Ectodermal cell (in vitro differentiated cells): Measurements from ENCODE around the gene ATP6V1F.

Experiments used
- H3K27ac ChIP-seq: 2 replicates; pipeline ENCODE4 v1.7.0; 2013; ENCODE audit warnings: mild to moderate bottlenecking, low read depth, low read length; ENCODE audit not compliant: insufficient read depth, poor library complexity, severe bottlenecking
- H3K27me3 ChIP-seq: 2 replicates; pipeline ENCODE4 v1.7.0; 2013; ENCODE audit warnings: mild to moderate bottlenecking, low read length; ENCODE audit not compliant: insufficient read depth, control insufficient read depth, poor library complexity, severe bottlenecking
- H3K36me3 ChIP-seq: one replicate; pipeline ENCODE4 v1.7.0; 2013; ENCODE audit warnings: low read length; ENCODE audit not compliant: control insufficient read depth, insufficient read depth
- H3K4me1 ChIP-seq: one replicate; pipeline ENCODE4 v1.7.0; 2013; ENCODE audit warnings: low read length; ENCODE audit not compliant: control insufficient read depth, insufficient read depth
- H3K4me3 ChIP-seq: 2 replicates; pipeline ENCODE4 v1.7.0; 2013; ENCODE audit warnings: low read depth, low read length, control low read depth; ENCODE audit not compliant: insufficient read depth
- H3K9me3 ChIP-seq: 2 replicates; pipeline ENCODE4 v1.7.0; 2013; ENCODE audit warnings: mild to moderate bottlenecking, low read length, moderate library complexity; ENCODE audit not compliant: control insufficient read depth
- WGBS, 2 experiments: methylation state at CpG; one replicate each; pipeline ENCODE4 v1.1.7; 2013; ENCODE audit warnings: missing lambda C conversion rate in 2 of 2; 5-methylcytosine and 5-hydroxymethylcytosine counted together

Gene ATP6V1F

DNA sequence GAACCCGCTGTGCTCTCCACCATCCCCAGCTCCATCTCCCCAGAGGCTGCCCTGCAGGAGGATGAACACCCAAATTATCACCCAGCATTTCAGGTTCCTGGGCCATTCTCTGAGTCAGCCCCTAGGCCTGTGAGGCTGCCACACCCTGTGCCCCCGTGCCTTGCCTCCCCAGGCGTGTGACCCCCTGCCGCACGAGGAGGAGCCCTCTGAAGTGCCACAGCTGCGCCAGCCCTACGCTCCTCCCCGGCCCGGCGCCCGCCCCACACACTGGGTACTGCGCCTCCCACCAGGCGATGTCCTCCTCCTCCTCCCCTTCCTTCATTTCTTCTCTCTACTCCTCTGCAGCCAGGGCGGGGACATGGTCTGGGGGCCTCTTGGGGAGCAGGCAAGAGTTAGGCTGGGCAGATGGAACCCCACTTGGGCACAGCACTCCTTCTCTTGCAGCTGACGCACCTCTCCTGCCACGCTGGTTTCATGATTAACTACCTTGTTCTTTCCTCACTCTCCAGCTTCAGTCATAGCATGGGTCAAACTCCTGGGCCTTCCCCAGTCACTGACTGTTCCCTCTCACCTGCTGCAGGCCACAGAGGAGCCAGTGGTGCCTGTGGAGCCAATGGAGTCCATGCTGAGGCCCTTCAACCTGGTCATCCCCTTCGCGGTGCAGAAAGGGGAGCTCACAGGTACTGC, 12.7 kb upstream of the ATP6V1F start:
- no peak overlapping the region for H3K27ac ChIP-seq
- 92 to 97% methylated on average over 18 of the region's 18 CpGs for WGBS, 2 experiments
- no peaks in the 10 kb centered on the region for H3K4me1 ChIP-seq
- no peak overlapping the region for H3K4me3 ChIP-seq
- no peaks in the 10 kb centered on the region for H3K9me3 ChIP-seq
- no peaks in the 10 kb centered on the region for H3K27me3 ChIP-seq
- peaks cover 18% of the 10 kb centered on the region for H3K36me3 ChIP-seq

GRCh38 chr7:128852537-128853254, 10.0 kb upstream of the ATP6V1F start:
- Histone ChIP-seq H3K36me3 (peaks cover 18% of the 10 kb centered on the region), H3K27ac (no peak overlapping the region), H3K27me3 (no peaks in the 10 kb centered on the region), H3K4me3 (no peak overlapping the region), H3K4me1 (no peaks in the 10 kb centered on the region), H3K9me3 (no peaks in the 10 kb centered on the region)
- 96% methylated on average over 28 of the region's 28 CpGs for WGBS, 2 experiments

DNA sequence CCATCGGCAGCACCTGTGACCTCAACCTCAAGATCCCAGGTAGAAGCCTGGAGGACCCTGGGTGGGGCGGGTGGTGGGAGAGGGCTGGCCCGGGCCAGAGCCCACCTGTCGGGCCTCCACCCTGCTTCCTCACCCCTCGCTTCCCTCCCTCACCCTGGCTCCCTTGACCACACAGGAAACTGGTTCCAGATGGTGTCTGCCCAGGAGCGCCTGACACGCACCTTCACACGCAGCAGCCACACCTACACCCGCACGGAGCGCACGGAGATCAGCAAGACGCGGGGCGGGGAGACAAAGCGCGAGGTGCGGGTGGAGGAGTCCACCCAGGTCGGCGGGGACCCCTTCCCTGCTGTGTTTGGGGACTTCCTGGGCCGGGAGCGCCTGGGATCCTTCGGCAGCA, 8.9 kb upstream of the ATP6V1F start:
- 95 to 97% methylated on average over 23 of the region's 23 CpGs for WGBS, 2 experiments
- H3K27me3 ChIP-seq, result no peaks in the 10 kb centered on the region
- H3K4me3 ChIP-seq, result no peak overlapping the region
- no peaks in the 10 kb centered on the region for H3K9me3 ChIP-seq
- no peaks in the 10 kb centered on the region for H3K4me1 ChIP-seq
- peaks cover 18% of the 10 kb centered on the region for H3K36me3 ChIP-seq
- H3K27ac ChIP-seq, result no peak overlapping the region

DNA sequence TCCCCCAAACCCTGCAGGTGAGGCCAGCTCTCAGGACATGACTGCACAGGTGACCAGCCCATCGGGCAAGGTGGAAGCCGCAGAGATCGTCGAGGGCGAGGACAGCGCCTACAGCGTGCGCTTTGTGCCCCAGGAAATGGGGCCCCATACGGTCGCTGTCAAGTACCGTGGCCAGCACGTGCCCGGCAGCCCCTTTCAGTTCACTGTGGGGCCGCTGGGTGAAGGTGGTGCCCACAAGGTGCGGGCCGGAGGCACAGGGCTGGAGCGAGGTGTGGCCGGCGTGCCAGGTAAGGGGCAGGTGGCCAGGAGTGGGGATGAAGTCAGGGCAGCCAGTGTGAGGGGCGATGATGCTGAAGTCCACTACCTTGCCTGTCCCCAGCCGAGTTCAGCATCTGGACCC, 8.3 kb upstream of the ATP6V1F start:
- 95% methylated on average over 21 of the region's 21 CpGs for WGBS, 2 experiments
- no peak overlapping the region for H3K27ac ChIP-seq
- H3K36me3 ChIP-seq, result peaks cover 18% of the 10 kb centered on the region

DNA sequence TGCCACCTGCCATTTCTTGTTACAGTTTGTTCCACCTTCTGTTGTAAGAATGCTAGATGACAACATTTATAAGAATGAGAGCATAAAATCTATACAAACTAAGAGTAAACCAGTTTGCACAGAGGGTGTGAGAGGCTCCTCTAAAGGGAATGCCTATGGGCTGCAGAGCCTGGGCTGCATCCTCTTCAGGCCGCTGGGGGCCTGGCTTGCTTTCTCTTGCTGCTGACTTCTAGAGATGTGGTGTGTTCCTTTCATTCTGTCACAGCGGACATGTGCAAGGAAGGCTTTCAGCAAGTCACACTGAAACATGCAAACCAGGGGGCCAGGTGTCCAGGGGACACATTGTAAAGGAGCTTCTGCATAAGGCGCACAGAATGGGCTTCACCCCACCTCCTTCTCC, 7.1 kb upstream of the ATP6V1F start:
- Histone ChIP-seq H3K36me3 (peaks cover 18% of the 10 kb centered on the region), H3K9me3 (no peaks in the 10 kb centered on the region), H3K4me1 (no peaks in the 10 kb centered on the region), H3K27ac (no peak overlapping the region), H3K4me3 (no peak overlapping the region), H3K27me3 (no peaks in the 10 kb centered on the region)
- 92 to 94% methylated on average over 3 of the region's 3 CpGs for WGBS, 2 experiments

More for the DNA sequence above, 8.3 kb upstream of the ATP6V1F start:
- Histone ChIP-seq H3K27me3 (no peaks in the 10 kb centered on the region), H3K9me3 (no peaks in the 10 kb centered on the region), H3K4me3 (no peak overlapping the region), H3K4me1 (no peaks in the 10 kb centered on the region)

DNA sequence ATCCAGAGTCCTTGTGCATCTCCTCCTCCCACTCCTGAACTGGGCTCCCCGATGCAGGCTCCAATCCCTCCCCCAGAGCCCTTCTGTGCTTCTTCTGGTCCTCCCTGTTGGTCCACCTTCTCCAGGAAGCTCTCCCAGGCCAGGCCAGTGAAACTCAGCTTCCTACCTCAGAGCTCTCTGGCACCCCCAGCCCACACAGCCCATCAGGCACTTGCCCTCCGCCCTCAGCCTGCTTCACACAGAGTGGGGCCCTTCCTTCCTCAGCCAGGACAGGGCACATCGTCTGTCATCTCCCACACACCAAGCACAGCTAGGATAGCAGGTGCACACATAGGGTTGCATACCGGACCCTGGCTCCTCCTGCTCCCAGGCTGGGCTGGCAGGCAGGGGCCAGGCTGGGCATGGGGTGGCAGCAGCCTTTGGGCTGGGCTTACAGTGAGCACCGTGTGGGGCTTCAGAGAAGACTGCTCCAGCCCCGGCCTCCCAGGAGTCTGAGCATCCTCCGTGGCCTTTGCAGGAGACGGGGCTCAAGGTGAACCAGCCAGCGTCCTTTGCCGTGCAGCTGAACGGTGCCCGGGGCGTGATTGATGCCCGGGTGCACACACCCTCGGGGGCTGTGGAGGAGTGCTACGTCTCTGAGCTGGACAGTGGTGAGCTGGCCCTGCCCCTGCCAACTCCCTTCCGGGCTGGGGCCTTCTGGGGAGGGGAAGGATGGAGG, 6.5 kb upstream of the ATP6V1F start:
- H3K36me3 ChIP-seq, result peaks cover 18% of the 10 kb centered on the region

GRCh38 chr7:128858380-128859231, 4.0 kb upstream of the ATP6V1F start:
- Histone ChIP-seq H3K4me3 (no peak overlapping the region), H3K27me3 (no peaks in the 10 kb centered on the region), H3K27ac (no peak overlapping the region), H3K4me1 (peaks cover 1% of the 10 kb centered on the region), H3K36me3 (peaks cover 6% of the 10 kb centered on the region), H3K9me3 (no peaks in the 10 kb centered on the region)
- 91 to 92% methylated on average over 18 of the region's 18 CpGs for WGBS, 2 experiments

More for the DNA sequence above, 6.5 kb upstream of the ATP6V1F start:
- no peaks in the 10 kb centered on the region for H3K9me3 ChIP-seq
- H3K4me3 ChIP-seq, result no peak overlapping the region
- no peaks in the 10 kb centered on the region for H3K27me3 ChIP-seq
- WGBS, 2 experiments, result 92 to 93% methylated on average over 16 to 17 of the region's 17 CpGs
- H3K27ac ChIP-seq, result no peak overlapping the region
- H3K4me1 ChIP-seq, result no peaks in the 10 kb centered on the region

DNA sequence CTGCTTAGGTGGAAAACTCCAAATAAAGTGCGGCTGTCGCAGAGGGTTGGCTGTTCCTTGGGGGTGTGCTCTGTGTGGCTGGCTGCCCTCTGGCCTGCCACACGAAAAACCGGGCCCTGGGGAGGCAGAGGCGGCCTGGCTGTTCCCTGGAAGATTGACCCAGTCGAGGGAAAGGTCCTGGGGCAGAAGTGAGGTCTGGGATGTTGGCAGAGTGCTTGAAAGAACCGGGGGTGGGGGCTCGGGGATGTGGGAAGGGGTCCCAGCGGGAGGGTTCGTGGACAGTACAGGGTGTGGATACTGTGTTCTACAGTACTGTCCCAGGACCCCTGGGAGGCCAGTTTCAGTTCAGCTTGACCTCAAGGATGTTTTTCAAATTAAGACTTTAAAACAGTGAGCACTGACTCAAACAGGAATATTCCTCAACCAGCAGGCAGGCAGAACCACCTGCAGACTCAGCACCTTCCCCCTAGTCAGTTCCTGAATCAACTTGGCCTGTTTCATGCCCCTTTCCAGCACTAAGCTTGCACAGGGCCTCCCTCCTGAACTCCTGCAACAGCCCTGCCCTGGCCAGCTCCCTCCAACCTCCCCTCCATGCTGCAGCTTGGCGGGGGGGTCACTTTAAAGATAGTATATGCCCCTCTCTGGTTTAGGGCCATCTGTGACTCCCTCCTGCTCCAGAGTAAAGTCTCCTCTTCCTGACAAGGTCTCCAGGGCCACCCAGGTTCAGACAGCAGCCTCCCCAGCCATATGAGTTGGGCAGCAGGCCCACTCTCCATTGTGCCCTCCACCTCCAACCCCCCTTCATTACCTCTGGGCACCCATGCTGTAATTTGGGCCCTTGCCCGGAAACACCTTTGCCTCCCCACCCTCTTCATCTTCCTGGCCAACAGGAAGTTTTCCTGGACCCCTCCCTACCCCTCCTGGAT, 3.2 kb upstream of the ATP6V1F start:
- Histone ChIP-seq H3K27ac (no peak overlapping the region), H3K9me3 (no peaks in the 10 kb centered on the region), H3K4me1 (peaks cover 6% of the 10 kb centered on the region), H3K4me3 (no peak overlapping the region), H3K36me3 (peaks cover 3% of the 10 kb centered on the region), H3K27me3 (no peaks in the 10 kb centered on the region)
- 86 to 90% methylated on average over 12 of the region's 12 CpGs for WGBS, 2 experiments
